Camera-type eye (tissue), 1 donor: ENCODE data around the gene PRAMEF11. TPM values are rescaled to one million over a fixed set of nuclear protein-coding genes. Genes with fewer than 3 reads are reported as not detected.

ENCODE experiments used
- total RNA-seq: library from RNA; depleted of rRNA; stranded (reverse); fragments of >200 nt; gene quantifications from one replicate; pipeline ENCODE4 v1.2.3, GENCODE V29; 2014

PRAMEF11 gene
- not detected for total RNA-seq

DNA sequence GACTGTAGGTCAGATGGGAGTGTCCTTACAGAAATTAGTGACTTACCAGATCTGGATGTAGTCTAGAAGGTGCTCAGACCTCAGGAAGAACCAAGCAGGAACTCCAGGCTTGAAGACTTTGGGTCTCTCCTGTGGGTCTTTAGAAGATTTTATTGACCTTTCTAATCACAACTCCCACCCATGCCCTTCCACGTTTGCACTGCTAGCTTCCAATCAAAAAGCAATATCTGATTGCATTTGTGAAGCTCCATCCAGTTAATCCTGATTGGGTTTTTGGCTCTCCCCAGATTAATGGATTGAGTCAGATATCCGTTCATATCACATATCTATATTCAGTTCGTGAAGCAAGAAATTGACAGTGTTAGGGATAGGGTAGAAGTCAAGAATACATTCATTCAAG, at the start of gene PRAMEF11:
PRAMEF11 (minus strand) TSS at position 101 of the 400 bp plus-strand sequence. CDS start 2,621 bp downstream, outside the sequence.

GRCh38 chr1:12856786-12857185, 25.6 kb upstream of the PRAMEF11 start, which contains the start of gene PRAMEF2:
Gene PRAMEF2 (plus strand): TSS chr1:12857086. CDS start chr1:12859010, 1,924 bp downstream.

DNA sequence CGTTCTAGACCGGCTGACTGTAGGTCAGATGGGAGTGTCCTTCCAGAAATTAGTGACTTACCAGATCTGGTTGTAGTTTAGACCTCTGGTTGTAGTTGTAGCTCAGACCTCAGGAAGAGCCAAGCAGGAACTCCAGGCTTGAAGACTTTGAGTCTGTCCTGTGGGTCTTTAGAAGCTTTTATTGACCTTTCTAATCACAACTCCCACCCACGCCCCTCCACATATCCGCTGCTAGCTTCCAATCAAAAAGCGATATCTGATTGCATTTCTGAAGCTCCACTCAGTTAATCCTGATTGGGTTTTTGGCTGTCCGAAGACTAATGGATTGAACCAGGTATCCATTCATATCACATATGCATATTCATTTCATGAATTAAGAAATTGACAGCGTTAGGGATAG, 17.4 kb upstream of the PRAMEF11 start, which contains the start of gene HNRNPCL1:
HNRNPCL1 (minus strand) TSS at position 101 of the 400 bp plus-strand sequence. CDS start 431 bp downstream, outside the sequence.

GRCh38 chr1:12791097-12791496, 40.1 kb downstream of the PRAMEF11 start, which contains the start of gene PRAMEF1:
Gene PRAMEF1 (plus strand): TSS chr1:12791397. CDS start chr1:12793228, 1,831 bp downstream.

Other genes with a start within 250 kb of the PRAMEF11 start
- gene DHRS3, start 213.2 kb downstream of the PRAMEF11 start, total RNA-seq: 53.6 TPM
- gene AADACL4, start 187.3 kb downstream of the PRAMEF11 start, total RNA-seq: not detected
- 0.11 TPM for gene AADACL3, start 115.3 kb downstream of the PRAMEF11 start, total RNA-seq
- not detected for gene CFAP107, start 85.2 kb downstream of the PRAMEF11 start, total RNA-seq
- gene PRAMEF12, start 57.7 kb downstream of the PRAMEF11 start, total RNA-seq: not detected
- gene PRAMEF1, start 40.0 kb downstream of the PRAMEF11 start, total RNA-seq: not detected
- gene HNRNPCL1, start 17.3 kb upstream of the PRAMEF11 start, total RNA-seq: not detected
- not detected for gene PRAMEF2, start 25.7 kb upstream of the PRAMEF11 start, total RNA-seq
- gene PRAMEF4, start 54.8 kb upstream of the PRAMEF11 start, total RNA-seq: not detected
- gene PRAMEF10, start 66.9 kb upstream of the PRAMEF11 start, total RNA-seq: not detected
- gene PRAMEF7, start 85.2 kb upstream of the PRAMEF11 start, total RNA-seq: not detected
- gene PRAMEF6, start 116.2 kb upstream of the PRAMEF11 start, total RNA-seq: not detected
- not detected for gene PRAMEF27, start 225.2 kb upstream of the PRAMEF11 start, total RNA-seq
- not detected for gene HNRNPCL3, start 229.4 kb upstream of the PRAMEF11 start, total RNA-seq
- gene PRAMEF25, start 239.4 kb upstream of the PRAMEF11 start, total RNA-seq: not detected